GM19395 (cell line): Measurements from ENCODE around the gene LRCH1.
A peak's percentile ranks its signal among the peaks of the same experiment; 100 is the strongest.

ENCODE experiments used
- ATAC-seq: cut with Tn5 transposase; IDR thresholded peaks from one replicate; pipeline ENCODE4 v1.9.1; 2021; ENCODE audit warnings: mild to moderate bottlenecking, moderate library complexity; ENCODE audit not compliant: unreplicated experiment

Gene LRCH1

DNA sequence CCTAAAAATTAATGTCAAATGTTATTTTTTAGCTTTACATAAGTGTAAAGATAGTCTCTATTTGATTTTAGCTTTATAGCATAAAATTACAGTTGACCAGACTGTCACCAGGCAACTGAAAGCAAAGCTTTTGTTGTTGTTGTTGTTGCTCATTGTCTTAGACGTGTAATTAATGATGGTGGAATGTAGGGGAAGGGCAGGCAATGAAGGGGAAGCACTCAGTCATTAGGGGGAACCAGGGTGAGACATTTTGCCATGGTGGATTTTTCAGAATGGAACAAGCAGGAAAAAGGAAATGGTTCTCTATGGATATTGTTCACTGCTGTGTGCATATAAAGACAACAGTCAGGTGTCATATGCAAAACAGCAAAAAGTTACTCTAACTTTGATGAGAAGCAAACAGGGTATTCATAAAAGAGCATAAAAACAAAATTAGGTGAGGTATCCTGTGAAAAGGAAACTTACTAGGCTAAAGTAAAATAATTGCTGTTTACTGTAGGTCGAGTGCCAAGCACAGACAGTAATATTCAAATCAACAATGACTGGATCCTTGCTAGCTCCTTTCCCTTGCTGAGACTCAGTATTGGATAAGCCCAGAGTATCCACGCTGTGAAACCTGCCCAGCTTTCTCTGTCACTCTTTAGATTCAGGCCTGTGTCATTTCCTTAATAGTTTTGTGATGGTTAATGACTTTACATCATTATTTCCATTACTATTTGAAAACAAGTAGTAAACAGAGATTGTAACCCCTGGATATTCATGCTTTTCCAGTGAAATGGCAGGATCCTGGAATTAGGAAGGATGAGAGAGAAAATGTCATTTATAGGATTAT is 110.5 kb downstream of the LRCH1 start:
- ATAC-seq: no peak

DNA sequence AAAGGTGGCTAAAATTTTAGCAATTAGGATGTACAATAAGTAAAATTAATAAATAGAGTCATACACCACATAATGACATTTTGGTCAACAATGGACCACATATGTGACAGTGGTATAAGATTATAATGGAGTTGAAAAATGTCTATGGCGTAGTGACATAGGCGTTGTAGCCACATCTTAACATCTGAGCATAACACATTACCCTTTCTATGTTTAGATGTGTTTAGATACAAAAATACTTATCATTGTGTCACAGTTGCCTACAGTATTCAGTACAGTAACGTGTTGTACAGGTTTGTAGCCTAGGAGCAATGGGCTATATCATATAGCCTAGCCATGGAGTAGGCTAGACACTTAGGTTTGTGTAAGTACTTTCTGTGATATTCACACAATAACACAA is 111.2 kb downstream of the LRCH1 start:
- ATAC-seq: no peak

DNA sequence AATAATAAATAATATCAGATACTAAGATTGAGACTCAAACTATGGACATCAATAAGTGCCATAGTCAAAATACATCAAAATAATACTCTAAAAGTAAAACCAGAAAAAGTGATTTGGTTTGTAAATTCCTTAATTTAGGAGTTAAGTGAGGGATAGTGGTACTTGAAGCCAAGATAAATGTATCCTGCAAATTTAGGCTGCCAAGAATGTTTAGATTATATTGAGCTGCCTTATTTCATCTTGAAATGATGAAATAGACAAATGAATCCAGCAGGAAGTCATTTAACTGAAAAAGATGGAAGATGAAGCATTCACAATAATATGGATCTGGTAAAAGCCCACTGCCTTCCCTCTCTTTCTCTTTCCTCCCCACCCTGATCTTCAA is 112.3 kb downstream of the LRCH1 start:
- no peak for ATAC-seq

DNA sequence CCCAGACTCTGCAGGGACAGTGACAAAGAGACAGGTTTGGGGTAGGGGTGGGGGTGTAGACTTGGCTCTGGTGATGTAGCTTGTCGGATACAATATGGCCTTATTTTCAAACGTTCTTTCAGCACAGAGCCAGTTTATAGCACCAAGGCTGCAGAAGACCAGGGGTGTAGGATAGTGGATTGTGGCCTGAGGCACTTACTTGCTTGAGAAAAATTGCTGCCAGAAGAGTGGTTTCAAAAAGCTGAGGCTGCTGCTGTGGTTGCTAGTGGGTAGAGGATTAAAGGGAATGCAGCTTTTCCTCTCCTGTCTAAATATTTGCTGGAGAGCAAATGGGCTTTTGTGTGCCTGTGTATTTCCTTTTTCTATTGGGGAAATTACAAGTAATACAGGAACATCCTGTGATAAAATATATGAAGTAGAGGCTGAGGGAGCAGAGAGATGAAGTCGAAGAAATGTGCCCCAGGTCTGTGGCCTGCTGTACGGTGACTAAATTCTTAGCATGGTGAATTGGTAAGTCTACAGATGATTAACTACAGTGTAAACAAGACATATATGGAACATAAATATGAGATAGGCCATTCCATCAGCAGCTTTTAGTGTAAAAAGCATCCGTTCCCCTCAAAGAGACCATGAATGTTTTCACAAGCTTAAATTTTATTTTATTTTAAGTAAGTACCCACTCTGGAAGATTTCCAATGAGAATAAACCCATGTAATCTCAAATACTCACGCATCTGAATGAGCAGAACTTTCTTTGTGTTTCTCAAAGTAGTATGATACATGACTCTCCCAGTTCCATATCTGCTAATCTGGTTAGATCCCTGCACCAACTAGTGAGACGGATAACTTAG is 112.9 kb downstream of the LRCH1 start:
- ATAC-seq: peak; percentile 52

DNA sequence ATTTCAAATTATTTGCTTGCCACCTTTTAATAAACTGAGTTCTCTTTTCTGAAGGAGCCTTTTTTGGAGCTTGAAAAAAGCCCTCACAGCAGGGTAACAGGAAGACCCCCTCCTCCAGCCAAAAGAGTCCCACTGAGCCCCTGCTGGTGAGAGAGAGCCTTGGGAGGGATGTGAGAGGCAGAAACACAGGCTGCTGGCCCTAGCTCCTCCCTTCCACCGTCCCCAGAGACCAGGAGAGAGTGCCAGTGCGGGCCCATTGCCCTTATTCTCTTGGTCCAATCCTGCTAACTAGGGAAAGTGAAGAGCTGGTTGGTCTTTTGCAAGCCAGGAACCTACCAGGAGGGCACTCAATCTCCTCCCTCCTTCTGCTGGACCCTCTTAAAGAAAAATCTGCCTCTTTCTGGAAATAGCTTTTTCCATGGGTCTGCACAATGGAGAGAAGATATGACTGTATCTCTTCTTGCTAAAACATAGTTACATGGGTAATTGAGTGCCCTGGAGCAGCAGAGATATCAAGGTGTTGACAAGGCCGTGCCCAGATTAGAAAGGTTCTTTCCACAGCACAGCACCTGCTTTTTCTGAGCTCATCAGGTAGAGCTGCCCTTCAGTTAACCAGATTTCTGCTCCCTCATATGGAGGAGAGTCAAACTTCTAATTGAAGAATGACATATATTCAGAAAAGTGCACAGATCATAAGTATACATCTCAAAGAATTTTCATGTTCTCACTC is 113.9 kb downstream of the LRCH1 start:
- no peak for ATAC-seq

DNA sequence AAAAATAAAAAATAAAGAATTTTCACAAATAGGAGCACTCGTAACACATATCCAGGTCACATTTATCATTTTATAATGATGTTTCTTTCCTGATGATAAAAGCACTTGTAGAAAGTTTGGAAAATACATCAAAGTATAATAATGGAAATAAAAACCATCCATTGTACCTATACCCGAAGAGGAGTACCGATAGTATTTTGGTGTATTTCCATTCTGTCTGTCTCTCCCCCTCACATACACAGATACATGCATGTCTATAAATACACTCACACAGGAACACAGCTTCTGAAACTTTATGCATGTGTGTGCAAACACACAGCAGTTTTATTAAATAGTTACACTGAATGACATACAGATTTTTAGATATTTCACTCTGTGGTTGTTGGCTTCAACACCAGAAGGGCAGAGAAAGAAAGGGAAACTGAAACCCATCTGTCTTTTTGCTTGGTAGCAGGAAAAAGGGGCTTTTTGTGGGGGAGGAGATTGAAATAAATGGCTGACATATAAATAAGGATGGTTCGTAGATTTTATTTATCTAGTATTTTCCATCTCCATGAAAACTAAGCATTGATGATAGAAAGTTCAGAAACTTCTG is 114.8 kb downstream of the LRCH1 start:
- peak; percentile 65 for ATAC-seq

GRCh38 chr13:46668302-46668720 is 115.3 kb downstream of the LRCH1 start:
- ATAC-seq: peak; percentile 28

- ATAC-seq: no peak
Measured at GRCh38 chr13:46668931-46669525, 116.1 kb downstream of the LRCH1 start.

- ATAC-seq: no peak
Measured at GRCh38 chr13:46672338-46673090, 119.5 kb downstream of the LRCH1 start.

DNA sequence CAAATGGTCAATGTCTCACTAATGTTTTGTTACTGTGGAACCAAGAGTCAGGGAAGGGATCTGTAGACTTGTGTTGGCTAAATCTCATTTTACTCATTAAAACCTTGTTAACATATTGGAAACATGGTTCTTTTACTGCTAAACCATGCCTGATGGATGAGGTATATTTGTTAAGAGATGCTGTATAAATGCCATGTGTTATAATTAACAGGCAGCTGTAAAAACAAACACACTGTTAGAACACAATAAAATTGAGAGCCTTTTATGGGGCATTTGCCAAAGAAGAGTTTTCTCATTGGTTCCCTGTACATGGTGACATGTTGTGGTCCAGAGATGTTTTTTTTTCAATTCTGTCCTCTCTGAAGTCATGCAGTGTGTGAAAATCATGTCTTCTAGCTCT is 122.0 kb downstream of the LRCH1 start:
- ATAC-seq: no peak

- no peak for ATAC-seq
Measured at GRCh38 chr13:46676378-46676725, 123.4 kb downstream of the LRCH1 start.

- peak; percentile 93 for ATAC-seq
Measured at GRCh38 chr13:46679369-46680120, 126.6 kb downstream of the LRCH1 start.

- ATAC-seq: no peak
Measured at GRCh38 chr13:46682015-46682414, 129.0 kb downstream of the LRCH1 start.

- no peak for ATAC-seq
Measured at GRCh38 chr13:46682707-46683106, 129.7 kb downstream of the LRCH1 start.

DNA sequence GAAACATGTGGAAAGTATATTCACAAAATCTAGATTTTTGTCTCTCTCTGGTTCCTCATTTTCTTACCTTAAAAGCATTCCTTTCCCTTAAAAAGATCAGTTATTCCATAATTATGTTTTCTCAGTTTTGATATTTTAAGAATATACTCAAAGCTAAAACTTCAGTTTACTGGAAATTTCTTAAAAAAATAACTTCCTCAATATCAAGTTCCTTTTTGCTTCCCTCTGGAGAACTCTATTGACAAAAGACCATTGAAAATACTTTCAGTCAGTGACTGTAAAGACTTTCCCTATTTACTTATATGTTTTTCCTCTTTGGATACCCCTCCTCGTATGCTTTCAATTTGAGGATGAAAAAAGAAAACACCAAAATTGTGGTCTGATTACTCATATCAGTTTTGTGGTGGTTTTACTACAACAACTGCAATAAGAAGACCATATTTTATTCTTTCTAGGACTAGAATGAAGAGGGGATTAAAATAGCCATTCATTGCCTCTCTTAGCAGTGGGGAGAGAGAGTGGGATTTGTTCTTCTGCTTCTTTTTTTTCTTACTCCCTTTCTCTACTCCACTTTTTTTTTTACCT is 130.8 kb downstream of the LRCH1 start:
- ATAC-seq: no peak

DNA sequence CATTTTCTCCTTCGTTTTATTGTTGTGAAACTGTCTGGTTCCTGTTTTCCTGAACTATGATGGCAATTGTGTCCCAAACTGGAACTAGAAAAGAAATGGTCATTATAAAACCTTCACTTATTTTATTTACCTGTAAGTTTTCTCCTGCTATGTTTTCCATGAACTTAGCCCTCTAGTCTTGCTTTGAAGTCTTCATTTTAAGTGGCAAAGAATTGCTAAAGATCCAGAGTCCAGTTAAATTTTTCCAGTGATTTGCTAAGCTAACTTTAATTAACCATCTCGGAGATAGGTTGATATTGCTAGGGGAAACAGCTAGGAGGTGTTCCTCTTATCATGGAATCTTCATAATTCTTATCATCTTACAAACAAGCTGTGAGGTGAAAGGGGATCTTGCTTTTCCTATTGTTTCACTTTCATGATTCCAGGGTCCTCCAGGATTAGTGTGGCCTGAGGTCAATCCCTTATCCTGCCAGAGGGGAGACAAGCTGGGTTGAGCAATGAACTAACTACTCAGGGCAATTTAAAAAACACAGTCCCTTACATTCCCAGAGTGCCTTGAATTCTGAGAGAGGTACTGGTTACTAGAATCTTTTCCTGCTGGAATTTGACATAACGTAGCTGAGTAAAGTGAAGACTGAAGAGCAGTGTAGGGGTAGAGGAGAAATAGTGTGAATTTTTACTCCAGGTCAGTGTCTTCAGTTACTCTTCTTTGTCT is 131.5 kb downstream of the LRCH1 start:
- ATAC-seq: no peak

GRCh38 chr13:46685006-46685730 is 132.2 kb downstream of the LRCH1 start:
- no peak for ATAC-seq

DNA sequence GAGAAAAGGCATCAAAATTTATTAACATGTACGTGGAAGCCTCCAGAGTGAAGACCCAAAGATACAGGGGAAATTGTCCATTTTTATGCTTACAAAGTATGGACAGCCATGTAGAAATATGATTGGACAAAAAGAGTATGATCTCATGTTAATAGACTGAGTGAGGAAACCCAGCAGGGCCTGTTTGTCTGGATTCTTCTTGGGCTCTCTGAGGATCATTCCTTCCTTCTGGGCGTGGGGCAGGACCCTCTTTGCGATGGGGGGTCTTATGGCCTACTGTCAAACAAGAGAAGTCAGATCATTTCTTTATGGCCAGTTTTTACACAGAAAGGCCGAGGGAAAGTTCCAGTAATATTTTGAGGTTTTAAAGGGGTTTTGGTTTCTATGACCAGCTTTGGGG is 133.2 kb downstream of the LRCH1 start:
- no peak for ATAC-seq
